HEK293T (cell line): ENCODE results near the gene SHMT2.

Source experiments
- ARNT ChIP-seq: fragments of 450-650 bp; IDR thresholded peaks from 2 replicates; pipeline ENCODE4 v1.6.1; 2017; ENCODE audit warnings: mild to moderate bottlenecking
- HDGF ChIP-seq: fragments of 450-650 bp; IDR thresholded peaks from 2 replicates; pipeline ENCODE4 v1.6.1; 2017; ENCODE audit warnings: antibody characterized with exemption, borderline replicate concordance
- SUZ12 ChIP-seq: fragments of 450-650 bp; IDR thresholded peaks from 2 replicates; pipeline ENCODE4 v1.6.1; 2016; ENCODE audit warnings: mild to moderate bottlenecking
- TARDBP ChIP-seq: fragments of 450-650 bp; IDR thresholded peaks from 2 replicates; pipeline ENCODE4 v1.6.1; 2016
- ZNF384 ChIP-seq: fragments of 450-650 bp; IDR thresholded peaks from 2 replicates; pipeline ENCODE4 v1.6.1; 2016

- TF ChIP-seq SUZ12 (no peak), ARNT (no peak), ZNF384 (no peak), HDGF (no peak), TARDBP (no peak)
These were observed 32.6 kb upstream of the SHMT2 start for GRCh38 chr12:57196956-57197355.
